ENCODE measurements around the gene ADAM19. TPM values are rescaled to one million over a fixed set of nuclear protein-coding genes. Genes with fewer than 3 reads are reported as not detected.
A peak's percentile ranks its signal among the peaks of the same experiment; 100 is the strongest.

The ADAM19 gene
- polyA plus RNA-seq, 1 of the 3 experiments (the other 2 are of a cell fraction) = 46.9 TPM

DNA sequence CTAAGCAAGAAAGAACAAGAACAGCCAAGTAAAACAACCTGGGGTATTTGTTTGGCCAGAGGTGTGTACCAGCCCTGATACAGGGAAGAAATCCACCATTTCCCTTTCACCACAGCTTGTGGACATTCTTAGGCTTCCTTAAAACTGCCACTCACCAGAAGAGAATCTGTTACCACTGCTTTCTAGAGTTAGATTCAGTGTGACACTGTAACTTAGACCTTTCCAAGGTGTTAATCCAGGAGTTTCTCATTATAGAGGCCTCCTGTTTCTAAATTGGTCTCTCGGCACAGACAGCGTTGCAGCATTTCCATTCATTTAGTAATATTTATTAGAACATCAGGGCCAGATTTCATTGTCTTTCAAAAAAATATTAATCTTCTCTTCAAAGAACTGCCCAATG lies 60.6 kb downstream of the ADAM19 start:
- no peak for TF ChIP-seq NFIC (IDR thresholded peaks at IDR 0.05; ENCODE audit: borderline replicate concordance)
- TF ChIP-seq MEF2A (IDR thresholded peaks at IDR 0.05; ENCODE audit: borderline replicate concordance, low read depth) = no peak
- TF ChIP-seq, protein P1, sequence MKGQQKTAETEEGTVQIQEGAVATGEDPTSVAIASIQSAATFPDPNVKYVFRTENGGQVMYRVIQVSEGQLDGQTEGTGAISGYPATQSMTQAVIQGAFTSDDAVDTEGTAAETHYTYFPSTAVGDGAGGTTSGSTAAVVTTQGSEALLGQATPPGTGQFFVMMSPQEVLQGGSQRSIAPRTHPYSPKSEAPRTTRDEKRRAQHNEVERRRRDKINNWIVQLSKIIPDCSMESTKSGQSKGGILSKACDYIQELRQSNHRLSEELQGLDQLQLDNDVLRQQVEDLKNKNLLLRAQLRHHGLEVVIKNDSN (IDR thresholded peaks at IDR 0.05; ENCODE audit: borderline replicate concordance, low read depth) = no peak
- TF ChIP-seq, protein P2, sequence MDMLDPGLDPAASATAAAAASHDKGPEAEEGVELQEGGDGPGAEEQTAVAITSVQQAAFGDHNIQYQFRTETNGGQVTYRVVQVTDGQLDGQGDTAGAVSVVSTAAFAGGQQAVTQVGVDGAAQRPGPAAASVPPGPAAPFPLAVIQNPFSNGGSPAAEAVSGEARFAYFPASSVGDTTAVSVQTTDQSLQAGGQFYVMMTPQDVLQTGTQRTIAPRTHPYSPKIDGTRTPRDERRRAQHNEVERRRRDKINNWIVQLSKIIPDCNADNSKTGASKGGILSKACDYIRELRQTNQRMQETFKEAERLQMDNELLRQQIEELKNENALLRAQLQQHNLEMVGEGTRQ (IDR thresholded peaks at IDR 0.05; ENCODE audit: borderline replicate concordance, low read depth, low read length) = no peak
- TF ChIP-seq, protein P3, sequence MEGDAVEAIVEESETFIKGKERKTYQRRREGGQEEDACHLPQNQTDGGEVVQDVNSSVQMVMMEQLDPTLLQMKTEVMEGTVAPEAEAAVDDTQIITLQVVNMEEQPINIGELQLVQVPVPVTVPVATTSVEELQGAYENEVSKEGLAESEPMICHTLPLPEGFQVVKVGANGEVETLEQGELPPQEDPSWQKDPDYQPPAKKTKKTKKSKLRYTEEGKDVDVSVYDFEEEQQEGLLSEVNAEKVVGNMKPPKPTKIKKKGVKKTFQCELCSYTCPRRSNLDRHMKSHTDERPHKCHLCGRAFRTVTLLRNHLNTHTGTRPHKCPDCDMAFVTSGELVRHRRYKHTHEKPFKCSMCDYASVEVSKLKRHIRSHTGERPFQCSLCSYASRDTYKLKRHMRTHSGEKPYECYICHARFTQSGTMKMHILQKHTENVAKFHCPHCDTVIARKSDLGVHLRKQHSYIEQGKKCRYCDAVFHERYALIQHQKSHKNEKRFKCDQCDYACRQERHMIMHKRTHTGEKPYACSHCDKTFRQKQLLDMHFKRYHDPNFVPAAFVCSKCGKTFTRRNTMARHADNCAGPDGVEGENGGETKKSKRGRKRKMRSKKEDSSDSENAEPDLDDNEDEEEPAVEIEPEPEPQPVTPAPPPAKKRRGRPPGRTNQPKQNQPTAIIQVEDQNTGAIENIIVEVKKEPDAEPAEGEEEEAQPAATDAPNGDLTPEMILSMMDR (IDR thresholded peaks at IDR 0.05) = no peak
- no peak for TF ChIP-seq YY1 (IDR thresholded peaks at IDR 0.05; ENCODE audit: low read depth)
- no peak for TF ChIP-seq EP300 (IDR thresholded peaks at IDR 0.05; ENCODE audit: borderline replicate concordance in 1 of 2, low read depth in 1 of 2, low read length in 1 of 2)
- TF ChIP-seq RXRA (IDR thresholded peaks at IDR 0.05; ENCODE audit: borderline replicate concordance, low read depth) = no peak
- TF ChIP-seq FOXM1 (IDR thresholded peaks at IDR 0.05; ENCODE audit: low read depth) = no peak
- 98% methylated on average over 2 of the region's 2 CpGs for WGBS (ENCODE audit: low lambda C conversion rate)
- DNase-seq = no peak
- Histone ChIP-seq H3K4me2 (no peak overlapping the region), H3F3A (replicated peaks; ENCODE audit: insufficient read depth) (peaks cover 83% of the 10 kb centered on the region), H3K79me2 (ENCODE audit: insufficient read depth) (peaks cover 54% of the 10 kb centered on the region), H3K27me3 (ENCODE audit: insufficient read depth) (no peaks in the 10 kb centered on the region), H3K4me3 (ENCODE audit: low read depth in 2 of 2, low read length in 1 of 2) (no peak overlapping the region), H3K9me3 (no peaks in the 10 kb centered on the region), H3K4me1 (ENCODE audit: control insufficient read depth in 1 of 2, insufficient read depth in 2 of 2, low read depth in 1 of 2, low read length in 1 of 2) (peaks cover 18 to 42% of the 10 kb centered on the region in 2 experiments), H3K27ac (ENCODE audit: low read depth in 2 of 2, low read length in 1 of 2) (peak overlapping the region in 1 of 2 experiments; percentile 98; a peak in 1 of 4 replicates), H4K20me1 (ENCODE audit: insufficient read depth) (peaks cover 7% of the 10 kb centered on the region; the same call in 1 of the 2 replicates), H3K9ac (no peak overlapping the region), H2AFZ (ENCODE audit: low read depth) (no peak overlapping the region), H3K36me3 (replicated peaks in 1 of 2; ENCODE audit: control insufficient read depth in 1 of 2, insufficient read depth in 2 of 2, low read length in 1 of 2) (peaks cover 12 to 53% of the 10 kb centered on the region in 2 experiments), H3K9me2 (no peaks in the 10 kb centered on the region)
- ChIA-PET POLR2A (no interaction called here), CTCF (no interaction called here)

DNA sequence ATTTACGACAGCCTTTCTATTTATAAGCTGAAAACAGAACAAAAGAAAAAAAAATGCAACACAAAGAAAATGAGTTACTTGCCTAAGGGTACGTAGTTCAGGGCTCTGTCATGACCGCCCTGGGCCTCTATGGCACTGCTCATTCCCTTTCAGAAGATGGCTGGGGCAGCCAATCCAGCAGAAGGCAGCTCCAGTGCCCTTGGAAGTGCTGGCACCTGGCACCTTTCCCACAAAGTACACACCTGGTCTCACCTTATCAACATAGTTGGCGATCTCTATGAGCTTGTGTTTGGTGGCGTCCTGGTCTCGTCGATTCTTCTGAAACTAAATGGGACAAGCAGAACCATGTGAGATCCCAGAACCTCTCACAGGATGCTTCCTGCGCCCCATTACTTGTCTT lies 62.4 kb downstream of the ADAM19 start:
- no peaks in the 10 kb centered on the region for H3K9me3 ChIP-seq
- H3K79me2 ChIP-seq (ENCODE audit: insufficient read depth) = peaks cover 60% of the 10 kb centered on the region
- ChIA-PET POLR2A (no interaction called here), CTCF (interaction anchor here (1.0 kb wide), 2 partner anchors 28 to 81 kb away, joined by 3 read pairs; no protein-coding TSS in a partner anchor)
- H2AFZ ChIP-seq (ENCODE audit: low read depth) = no peak overlapping the region
- TF ChIP-seq, protein P4, sequence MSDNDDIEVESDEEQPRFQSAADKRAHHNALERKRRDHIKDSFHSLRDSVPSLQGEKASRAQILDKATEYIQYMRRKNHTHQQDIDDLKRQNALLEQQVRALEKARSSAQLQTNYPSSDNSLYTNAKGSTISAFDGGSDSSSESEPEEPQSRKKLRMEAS (IDR thresholded peaks at IDR 0.05; ENCODE audit: low read depth) = no peak
- no peak for TF ChIP-seq FOSL2 (IDR thresholded peaks at IDR 0.05; ENCODE audit: borderline replicate concordance, low read depth)
- no peak for TF ChIP-seq RXRA (IDR thresholded peaks at IDR 0.05; ENCODE audit: borderline replicate concordance, low read depth)
- TF ChIP-seq, protein P3 (IDR thresholded peaks at IDR 0.05) = no peak
- TF ChIP-seq RFX5 (IDR thresholded peaks at IDR 0.05; ENCODE audit: low read length) = no peak
- TF ChIP-seq NRF1 (IDR thresholded peaks at IDR 0.05; ENCODE audit: low read depth, low read length) = no peak
- no peak for TF ChIP-seq FOXM1 (IDR thresholded peaks at IDR 0.05; ENCODE audit: low read depth)
- TF ChIP-seq MEF2A (IDR thresholded peaks at IDR 0.05; ENCODE audit: borderline replicate concordance, low read depth) = no peak
- no peak for TF ChIP-seq MXI1 (IDR thresholded peaks at IDR 0.05; ENCODE audit: low read depth, low read length)
- TF ChIP-seq, protein P5, sequence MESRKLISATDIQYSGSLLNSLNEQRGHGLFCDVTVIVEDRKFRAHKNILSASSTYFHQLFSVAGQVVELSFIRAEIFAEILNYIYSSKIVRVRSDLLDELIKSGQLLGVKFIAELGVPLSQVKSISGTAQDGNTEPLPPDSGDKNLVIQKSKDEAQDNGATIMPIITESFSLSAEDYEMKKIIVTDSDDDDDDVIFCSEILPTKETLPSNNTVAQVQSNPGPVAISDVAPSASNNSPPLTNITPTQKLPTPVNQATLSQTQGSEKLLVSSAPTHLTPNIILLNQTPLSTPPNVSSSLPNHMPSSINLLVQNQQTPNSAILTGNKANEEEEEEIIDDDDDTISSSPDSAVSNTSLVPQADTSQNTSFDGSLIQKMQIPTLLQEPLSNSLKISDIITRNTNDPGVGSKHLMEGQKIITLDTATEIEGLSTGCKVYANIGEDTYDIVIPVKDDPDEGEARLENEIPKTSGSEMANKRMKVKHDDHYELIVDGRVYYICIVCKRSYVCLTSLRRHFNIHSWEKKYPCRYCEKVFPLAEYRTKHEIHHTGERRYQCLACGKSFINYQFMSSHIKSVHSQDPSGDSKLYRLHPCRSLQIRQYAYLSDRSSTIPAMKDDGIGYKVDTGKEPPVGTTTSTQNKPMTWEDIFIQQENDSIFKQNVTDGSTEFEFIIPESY (IDR thresholded peaks at IDR 0.05; ENCODE audit: borderline replicate concordance, low read depth) = no peak
- TF ChIP-seq, protein P6, sequence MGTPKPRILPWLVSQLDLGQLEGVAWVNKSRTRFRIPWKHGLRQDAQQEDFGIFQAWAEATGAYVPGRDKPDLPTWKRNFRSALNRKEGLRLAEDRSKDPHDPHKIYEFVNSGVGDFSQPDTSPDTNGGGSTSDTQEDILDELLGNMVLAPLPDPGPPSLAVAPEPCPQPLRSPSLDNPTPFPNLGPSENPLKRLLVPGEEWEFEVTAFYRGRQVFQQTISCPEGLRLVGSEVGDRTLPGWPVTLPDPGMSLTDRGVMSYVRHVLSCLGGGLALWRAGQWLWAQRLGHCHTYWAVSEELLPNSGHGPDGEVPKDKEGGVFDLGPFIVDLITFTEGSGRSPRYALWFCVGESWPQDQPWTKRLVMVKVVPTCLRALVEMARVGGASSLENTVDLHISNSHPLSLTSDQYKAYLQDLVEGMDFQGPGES (IDR thresholded peaks at IDR 0.05; ENCODE audit: low read depth, low read length) = no peak
- no peak for TF ChIP-seq YY1 (IDR thresholded peaks at IDR 0.05; ENCODE audit: low read depth)
- WGBS (ENCODE audit: low lambda C conversion rate) = 94% methylated on average over 8 of the region's 8 CpGs
- H4K20me1 ChIP-seq (ENCODE audit: insufficient read depth) = peaks cover 7% of the 10 kb centered on the region; the same call in 1 of the 2 replicates
- H3K4me2 ChIP-seq = no peak overlapping the region
- no peak overlapping the region for H3K4me3 ChIP-seq (ENCODE audit: low read depth in 2 of 2, low read length in 1 of 2)
- peaks cover 21 to 56% of the 10 kb centered on the region in 2 experiments for H3K36me3 ChIP-seq (replicated peaks in 1 of 2; ENCODE audit: control insufficient read depth in 1 of 2, insufficient read depth in 2 of 2, low read length in 1 of 2)
- no peaks in the 10 kb centered on the region for H3K27me3 ChIP-seq (ENCODE audit: insufficient read depth)
- peaks cover 18 to 42% of the 10 kb centered on the region in 2 experiments for H3K4me1 ChIP-seq (ENCODE audit: control insufficient read depth in 1 of 2, insufficient read depth in 2 of 2, low read depth in 1 of 2, low read length in 1 of 2)
- no peak for DNase-seq
- no peak overlapping the region; the same call in 1 of the 2 replicates for H3K9ac ChIP-seq
- peak overlapping the region in 1 of 2 experiments; percentile 98; a peak in 2 of 4 replicates for H3K27ac ChIP-seq (ENCODE audit: low read depth in 2 of 2, low read length in 1 of 2)
- no peaks in the 10 kb centered on the region for H3K9me2 ChIP-seq
- peaks cover 67% of the 10 kb centered on the region for H3F3A ChIP-seq (replicated peaks; ENCODE audit: insufficient read depth)

Data from SK-N-SH (cell line).